WTC11 (cell line): ENCODE measurements around the gene ZFAND5. TPM values are rescaled to one million over a fixed set of nuclear protein-coding genes. Genes with fewer than 3 reads are reported as not detected.

Experiments
- ATAC-seq: fragments of 200-7000 bp; cut with Tn5 transposase; 2 replicates; pipeline ENCODE4 v1.10.0; 2021; ENCODE audit warnings: mild to moderate bottlenecking, moderate library complexity
- CTCF ChIA-PET: fragments of 300-600 bp; sonication (Branson Sonifier 250); formaldehyde crosslinking; loops from one replicate; lab custom pipeline; 2021; ENCODE audit warnings: antibody characterized with exemption; lab: Charles Lee
- POLR2A ChIA-PET: fragments of 350-600 bp; sonication (Branson Sonifier 250); formaldehyde crosslinking; loops from one replicate; lab custom pipeline; 2021; ENCODE audit warnings: antibody characterized with exemption; lab: Charles Lee
- DNase-seq: peaks from one replicate; pipeline ENCODE4 v3.0.0; 2021; ENCODE audit warnings: low spot score
- H3K27ac Mint-ChIP-seq: 2 replicates; pipeline ENCODE4 v1.8.0; 2021; ENCODE audit warnings: mixed read lengths
- H3K27me3 Mint-ChIP-seq: 2 replicates; pipeline ENCODE4 v1.8.0; 2021; ENCODE audit warnings: low read depth, mild to moderate bottlenecking, moderate library complexity, mixed read lengths
- H3K36me3 Mint-ChIP-seq: 2 replicates; pipeline ENCODE4 v1.8.0; 2021; ENCODE audit warnings: mixed read lengths
- H3K4me1 Mint-ChIP-seq: 2 replicates; pipeline ENCODE4 v1.8.0; 2022; ENCODE audit warnings: mixed read lengths
- H3K4me3 Mint-ChIP-seq: 2 replicates; pipeline ENCODE4 v1.8.0; 2021; ENCODE audit warnings: mild to moderate bottlenecking, moderate library complexity, mixed read lengths
- H3K9me3 Mint-ChIP-seq: 2 replicates; pipeline ENCODE4 v1.8.0; 2021; ENCODE audit warnings: mixed read lengths
- ARID4B ChIP-seq: sonication (generic); formaldehyde crosslinking; IDR thresholded peaks from 2 replicates; pipeline ENCODE4 v1.8.0; 2023; ENCODE audit warnings: missing genetic modification reagents, mild to moderate bottlenecking, borderline replicate concordance
- ATF1 ChIP-seq: sonication (generic); formaldehyde crosslinking; IDR thresholded peaks from 2 replicates; pipeline ENCODE4 v1.8.1; 2023; ENCODE audit warnings: mild to moderate bottlenecking, moderate library complexity, missing genetic modification reagents
- ATF2 ChIP-seq: sonication (generic); formaldehyde crosslinking; IDR thresholded peaks from 2 replicates; pipeline ENCODE4 v1.8.1; 2022; ENCODE audit warnings: low read depth, missing genetic modification reagents, borderline replicate concordance
- ATF3 ChIP-seq: sonication (generic); formaldehyde crosslinking; conservative IDR thresholded peaks from 2 replicates; pipeline ENCODE4 v1.8.1; 2022; ENCODE audit warnings: mild to moderate bottlenecking, missing genetic modification reagents
- CREM ChIP-seq: sonication (generic); formaldehyde crosslinking; IDR thresholded peaks from 2 replicates; pipeline ENCODE4 v1.8.1; 2022; ENCODE audit warnings: mild to moderate bottlenecking, missing genetic modification reagents, moderate library complexity
- ETV6 ChIP-seq: sonication (generic); formaldehyde crosslinking; IDR thresholded peaks from 2 replicates; pipeline ENCODE4 v1.8.1; 2022; ENCODE audit warnings: mild to moderate bottlenecking, missing genetic modification reagents
- HMGXB4 ChIP-seq: sonication (generic); formaldehyde crosslinking; IDR thresholded peaks from 2 replicates; pipeline ENCODE4 v1.8.1; 2023; ENCODE audit warnings: mild to moderate bottlenecking, moderate library complexity, missing genetic modification reagents
- KAT7 ChIP-seq: sonication (generic); formaldehyde crosslinking; IDR thresholded peaks from 2 replicates; pipeline ENCODE4 v1.8.1; 2023; ENCODE audit warnings: missing genetic modification reagents, mild to moderate bottlenecking, borderline replicate concordance
- MAX ChIP-seq: sonication (generic); formaldehyde crosslinking; IDR thresholded peaks from 2 replicates; pipeline ENCODE4 v1.8.0; 2022; ENCODE audit warnings: mild to moderate bottlenecking, missing genetic modification reagents
- PRDM15 ChIP-seq: sonication (generic); formaldehyde crosslinking; IDR thresholded peaks from 2 replicates; pipeline ENCODE4 v1.8.0; 2022; ENCODE audit warnings: missing genetic modification reagents
- SMAD4 ChIP-seq: sonication (generic); formaldehyde crosslinking; IDR thresholded peaks from 2 replicates; pipeline ENCODE4 v1.8.0; 2022; ENCODE audit warnings: mild to moderate bottlenecking, missing genetic modification reagents
- SOX15 ChIP-seq: fragments of 250-450 bp; sonication (Bioruptor Pico); IDR thresholded peaks from 2 replicates; pipeline ENCODE4 v1.9.0; 2021; ENCODE audit warnings: mild to moderate bottlenecking
- SP1 ChIP-seq: sonication (generic); formaldehyde crosslinking; conservative IDR thresholded peaks from 2 replicates; pipeline ENCODE4 v1.8.1; 2022; ENCODE audit warnings: missing genetic modification reagents
- ZBTB21 ChIP-seq: sonication (generic); formaldehyde crosslinking; IDR thresholded peaks from 2 replicates; pipeline ENCODE4 v1.8.1; 2023; ENCODE audit warnings: mild to moderate bottlenecking, missing genetic modification reagents, borderline replicate concordance
- ZNF263 ChIP-seq: sonication (generic); formaldehyde crosslinking; IDR thresholded peaks from 2 replicates; pipeline ENCODE4 v1.8.1; 2022; ENCODE audit warnings: low read depth, mild to moderate bottlenecking, moderate library complexity, missing genetic modification reagents
- ZNF281 ChIP-seq: sonication (generic); formaldehyde crosslinking; IDR thresholded peaks from 2 replicates; pipeline ENCODE4 v1.8.0; 2023; ENCODE audit warnings: mild to moderate bottlenecking, missing genetic modification reagents
- ZNF512 ChIP-seq: sonication (generic); formaldehyde crosslinking; IDR thresholded peaks from 2 replicates; pipeline ENCODE4 v1.8.1; 2022; ENCODE audit warnings: missing genetic modification reagents, borderline replicate concordance
- total RNA-seq: library from RNA; stranded (reverse); gene quantifications from 3 replicates; pipeline ENCODE4 v1.2.3, GENCODE V29; 2021

Gene ZFAND5
- total RNA-seq, 1 experiment from 2014 or later: 137 TPM

- Mint-ChIP-seq H3K36me3 (peaks cover 22% of the 10 kb centered on the region), H3K27ac (no peak overlapping the region), H3K27me3 (peaks cover 3% of the 10 kb centered on the region; the same call in 1 of the 2 replicates), H3K4me1 (no peaks in the 10 kb centered on the region), H3K4me3 (no peak overlapping the region), H3K9me3 (peaks cover 37% of the 10 kb centered on the region)
- ATAC-seq (no peak), DNase-seq (no peak)
- TF ChIP-seq ZNF281: no peak
- POLR2A ChIA-PET: no interaction called here
- CTCF ChIA-PET: no interaction called here
Observed at GRCh38 chr9:72322678-72323077, 42.3 kb downstream of the ZFAND5 start.

GRCh38 chr9:72322259-72322658, 42.7 kb downstream of the ZFAND5 start:
- no peak overlapping the region for H3K27ac Mint-ChIP-seq
- no peaks in the 10 kb centered on the region for H3K4me1 Mint-ChIP-seq
- TF ChIP-seq HMGXB4: no peak
- TF ChIP-seq ZNF263 (CRISPR knock-in tag): no peak
- TF ChIP-seq ZNF512 (CRISPR knock-in tag): no peak
- TF ChIP-seq SP1: no peak
- TF ChIP-seq CREM (CRISPR knock-in tag): no peak
- TF ChIP-seq ETV6 (CRISPR knock-in tag): no peak
- no peak for TF ChIP-seq ZBTB21 (CRISPR knock-in tag)
- no peak for TF ChIP-seq ATF2 (CRISPR knock-in tag)
- TF ChIP-seq PRDM15 (CRISPR knock-in tag): no peak
- TF ChIP-seq ARID4B (CRISPR knock-in tag): no peak
- TF ChIP-seq KAT7 (CRISPR knock-in tag): no peak
- TF ChIP-seq ATF3 (CRISPR knock-in tag): no peak
- no peak for TF ChIP-seq SMAD4 (CRISPR knock-in tag)
- no peak for TF ChIP-seq ATF1 (CRISPR knock-in tag)
- TF ChIP-seq MAX (CRISPR knock-in tag): no peak
- TF ChIP-seq SOX15 (CRISPR knock-in tag): no peak
- peaks cover 22% of the 10 kb centered on the region for H3K36me3 Mint-ChIP-seq
- POLR2A ChIA-PET: no interaction called here
- ATAC-seq: no peak
- no peak for DNase-seq
- peaks cover 3% of the 10 kb centered on the region; the same call in 1 of the 2 replicates for H3K27me3 Mint-ChIP-seq
- CTCF ChIA-PET: no interaction called here
- H3K4me3 Mint-ChIP-seq: no peak overlapping the region
- H3K9me3 Mint-ChIP-seq: peaks cover 37% of the 10 kb centered on the region
